SK-N-MC (cell line): ENCODE measurements around the gene PXN.

ENCODE experiments used
- EZH2 ChIP-seq: fragments of 200-600 bp; sonication (generic); IDR thresholded peaks from one replicate; pipeline ENCODE4 v1.6.1; 2017; ENCODE audit warnings: antibody characterized with exemption
- POLR2AphosphoS5 ChIP-seq: IDR thresholded peaks from 2 replicates; pipeline ENCODE4 v1.6.1; 2012; ENCODE audit warnings: mild to moderate bottlenecking, low read depth, low read length, borderline replicate concordance

DNA sequence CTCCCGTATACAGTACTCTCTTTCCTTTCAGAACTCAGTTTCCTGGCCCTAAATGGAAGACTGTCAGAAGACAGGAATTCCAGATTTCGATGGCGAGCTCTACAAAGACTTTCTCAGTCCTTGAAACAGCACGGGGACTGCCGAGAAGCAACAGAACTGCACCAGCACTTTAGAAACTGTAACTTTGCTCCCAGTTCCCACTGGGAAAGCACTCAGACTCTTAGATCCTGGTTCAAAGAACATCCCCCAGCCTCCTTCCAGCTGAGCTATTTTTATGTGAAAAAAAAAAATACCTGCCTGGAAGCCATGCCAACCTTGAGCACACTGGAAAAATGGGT lies 1.8 kb downstream of the PXN start:
- TF ChIP-seq POLR2AphosphoS5 (no peak), EZH2 (no peak)
